Measurements from ENCODE around the gene RPGRIP1. TPM values are rescaled to one million over a fixed set of nuclear protein-coding genes. Genes with fewer than 3 reads are reported as not detected.

Gene RPGRIP1
- polyA plus RNA-seq, 1 of the 3 experiments (the other 2 are of a cell fraction): not detected

GRCh38 chr14:21238823-21239518 lies 40.9 kb upstream of the RPGRIP1 start:
- Histone ChIP-seq H3K27me3 (ENCODE audit: insufficient read depth) (no peaks in the 10 kb centered on the region), H3K4me2 (no peak overlapping the region), H3K9me2 (no peaks in the 10 kb centered on the region), H3K79me2 (ENCODE audit: insufficient read depth) (peaks cover 100% of the 10 kb centered on the region), H3K27ac (ENCODE audit: low read depth in 2 of 2, low read length in 1 of 2) (no peak overlapping the region), H3K36me3 (replicated peaks in 1 of 2; ENCODE audit: control insufficient read depth in 1 of 2, insufficient read depth in 2 of 2, low read length in 1 of 2) (peaks cover 47 to 67% of the 10 kb centered on the region in 2 experiments), H3F3A (replicated peaks; ENCODE audit: insufficient read depth) (peaks cover 35% of the 10 kb centered on the region), H3K9ac (no peak overlapping the region), H3K4me3 (ENCODE audit: low read depth in 2 of 2, low read length in 1 of 2) (no peak overlapping the region), H2AFZ (ENCODE audit: low read depth) (no peak overlapping the region), H4K20me1 (ENCODE audit: insufficient read depth) (peaks cover 100% of the 10 kb centered on the region), H3K9me3 (no peaks in the 10 kb centered on the region), H3K4me1 (ENCODE audit: control insufficient read depth in 1 of 2, insufficient read depth in 2 of 2, low read depth in 1 of 2, low read length in 1 of 2) (peaks cover 0 to 13% of the 10 kb centered on the region in 2 experiments; a peak in 3 of 4 replicates)
- ChIA-PET POLR2A (interaction anchor here (1.5 kb wide), 1 partner anchor 19 kb away, joined by 3 read pairs; no protein-coding TSS in a partner anchor), CTCF (interaction anchor here (0.6 to 1.5 kb wide), 2 partner anchors 18 to 225 kb away, joined by 3 read pairs; no protein-coding TSS in a partner anchor)
- TF ChIP-seq MXI1 (IDR thresholded peaks at IDR 0.05; ENCODE audit: low read depth, low read length): no peak
- no peak for TF ChIP-seq FOSL2 (IDR thresholded peaks at IDR 0.05; ENCODE audit: borderline replicate concordance, low read depth)
- no peak for TF ChIP-seq SIN3A (IDR thresholded peaks at IDR 0.05; ENCODE audit: borderline replicate concordance, low read depth, low read length)
- TF ChIP-seq JUND (IDR thresholded peaks at IDR 0.05): no peak
- no peak for TF ChIP-seq EP300 (IDR thresholded peaks at IDR 0.05; ENCODE audit: borderline replicate concordance in 1 of 2, low read depth in 1 of 2, low read length in 1 of 2)
- TF ChIP-seq FOXJ3 (CRISPR knock-in tag; IDR thresholded peaks at IDR 0.05): no peak
- TF ChIP-seq POLR2AphosphoS5 (IDR thresholded peaks at IDR 0.05; ENCODE audit: low read depth, low read length): no peak
- 95% methylated on average over 11 of the region's 11 CpGs for WGBS (ENCODE audit: low lambda C conversion rate)
- no peak for DNase-seq

GRCh38 chr14:21240417-21240816 lies 39.5 kb upstream of the RPGRIP1 start:
- no peak for DNase-seq
- peaks cover 100% of the 10 kb centered on the region for H4K20me1 ChIP-seq (ENCODE audit: insufficient read depth)
- no peak overlapping the region for H3K27ac ChIP-seq (ENCODE audit: low read depth in 2 of 2, low read length in 1 of 2)
- H3K4me1 ChIP-seq (ENCODE audit: control insufficient read depth in 1 of 2, insufficient read depth in 2 of 2, low read depth in 1 of 2, low read length in 1 of 2): peaks cover 0 to 13% of the 10 kb centered on the region in 2 experiments; a peak in 2 of 4 replicates
- no peak overlapping the region for H3K4me2 ChIP-seq
- no peaks in the 10 kb centered on the region for H3K9me2 ChIP-seq
- H3K36me3 ChIP-seq (replicated peaks in 1 of 2; ENCODE audit: control insufficient read depth in 1 of 2, insufficient read depth in 2 of 2, low read length in 1 of 2): peaks cover 41 to 67% of the 10 kb centered on the region in 2 experiments
- 89% methylated on average over 2 of the region's 2 CpGs for WGBS (ENCODE audit: low lambda C conversion rate)
- H3K9ac ChIP-seq: no peak overlapping the region
- peaks cover 100% of the 10 kb centered on the region for H3K79me2 ChIP-seq (ENCODE audit: insufficient read depth)
- POLR2A ChIA-PET: no interaction called here
- H3F3A ChIP-seq (replicated peaks; ENCODE audit: insufficient read depth): peaks cover 45% of the 10 kb centered on the region
- H3K27me3 ChIP-seq (ENCODE audit: insufficient read depth): no peaks in the 10 kb centered on the region
- no peak for TF ChIP-seq SIN3A (IDR thresholded peaks at IDR 0.05; ENCODE audit: borderline replicate concordance, low read depth, low read length)
- no peak for TF ChIP-seq USF2 (IDR thresholded peaks at IDR 0.05; ENCODE audit: borderline replicate concordance, low read depth, low read length)
- no peak for TF ChIP-seq CHD2 (IDR thresholded peaks at IDR 0.05; ENCODE audit: low read length, partially characterized antibody)
- TF ChIP-seq IRF3 (IDR thresholded peaks at IDR 0.05; ENCODE audit: low read depth, low read length): no peak
- TF ChIP-seq RFX5 (IDR thresholded peaks at IDR 0.05; ENCODE audit: low read length): no peak
- no peak for TF ChIP-seq JUND (IDR thresholded peaks at IDR 0.05)
- TF ChIP-seq MEF2A (IDR thresholded peaks at IDR 0.05; ENCODE audit: borderline replicate concordance, low read depth): no peak
- no peak for TF ChIP-seq POLR2AphosphoS5 (IDR thresholded peaks at IDR 0.05; ENCODE audit: low read depth, low read length)
- no peak for TF ChIP-seq RCOR1 (IDR thresholded peaks at IDR 0.05; ENCODE audit: low read length)
- TF ChIP-seq SMC3 (IDR thresholded peaks at IDR 0.05; ENCODE audit: low read depth, low read length): no peak
- no peak for TF ChIP-seq ELF1 (IDR thresholded peaks at IDR 0.05)
- no peak for TF ChIP-seq USF1 (IDR thresholded peaks at IDR 0.05; ENCODE audit: borderline replicate concordance, low read depth)
- TF ChIP-seq EZH2phosphoT487 (IDR thresholded peaks at IDR 0.05; ENCODE audit: borderline replicate concordance, low read depth): no peak
- no peak for TF ChIP-seq TAF1 (IDR thresholded peaks at IDR 0.05; ENCODE audit: borderline replicate concordance, low read depth, low read length)
- TF ChIP-seq FOSL2 (IDR thresholded peaks at IDR 0.05; ENCODE audit: borderline replicate concordance, low read depth): no peak
- TF ChIP-seq PBX3 (IDR thresholded peaks at IDR 0.05): no peak
- no peak for TF ChIP-seq RXRA (IDR thresholded peaks at IDR 0.05; ENCODE audit: borderline replicate concordance, low read depth)
- TF ChIP-seq TEAD4 (IDR thresholded peaks at IDR 0.05; ENCODE audit: borderline replicate concordance, insufficient read depth): no peak
- CTCF ChIA-PET: interaction anchor here (0.7 to 1.5 kb wide), 4 partner anchors 16 to 167 kb away, joined by 3 to 4 read pairs (median 3); no protein-coding TSS in a partner anchor
- no peak overlapping the region for H3K4me3 ChIP-seq (ENCODE audit: low read depth in 2 of 2, low read length in 1 of 2)
- H3K9me3 ChIP-seq: no peaks in the 10 kb centered on the region
- H2AFZ ChIP-seq (ENCODE audit: low read depth): no peak overlapping the region

Data from SK-N-SH (cell line).